GM19351 (cell line): ENCODE results near the gene PARL.
A peak's percentile ranks its signal among the peaks of the same experiment; 100 is the strongest.

Source experiments
- ATAC-seq: cut with Tn5 transposase; IDR thresholded peaks from one replicate; pipeline ENCODE4 v1.9.1; 2021; ENCODE audit warnings: mild to moderate bottlenecking, moderate library complexity; ENCODE audit not compliant: unreplicated experiment

The PARL gene

GRCh38 chr3:183854318-183855035 lies 30.2 kb downstream of the PARL start:
- no peak for ATAC-seq

DNA sequence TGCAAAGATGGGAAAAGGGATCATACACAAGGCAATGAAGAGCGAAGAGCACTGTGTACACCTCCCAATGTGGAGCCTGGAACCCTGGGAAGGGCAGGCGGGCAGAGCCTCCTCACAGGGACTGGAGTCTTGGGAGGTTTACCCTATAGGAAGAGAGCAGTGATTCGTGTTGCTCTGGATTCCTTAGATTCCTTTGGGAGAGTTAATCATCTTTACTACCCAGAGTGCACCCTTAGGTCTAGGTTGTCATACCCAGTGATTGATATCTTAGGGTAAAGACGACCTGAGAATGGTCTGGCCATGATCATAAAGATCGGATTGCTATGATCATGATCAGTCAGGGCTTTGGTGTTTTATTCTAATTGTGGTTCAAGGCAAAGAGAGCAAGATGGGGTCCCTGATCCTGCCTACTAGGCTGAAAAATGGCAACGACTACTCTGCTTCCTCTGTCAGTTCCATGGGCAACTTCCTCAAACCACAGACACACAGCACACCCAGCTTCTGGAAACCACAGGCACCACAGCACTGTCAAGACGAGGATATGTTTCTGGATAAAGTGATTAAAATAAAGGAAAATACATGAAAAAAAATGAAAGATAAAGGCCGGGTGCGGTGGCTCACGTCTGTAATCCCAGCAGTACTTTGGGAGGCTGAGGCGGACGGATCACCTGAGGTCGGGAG lies 38.9 kb downstream of the PARL start:
- no peak for ATAC-seq

DNA sequence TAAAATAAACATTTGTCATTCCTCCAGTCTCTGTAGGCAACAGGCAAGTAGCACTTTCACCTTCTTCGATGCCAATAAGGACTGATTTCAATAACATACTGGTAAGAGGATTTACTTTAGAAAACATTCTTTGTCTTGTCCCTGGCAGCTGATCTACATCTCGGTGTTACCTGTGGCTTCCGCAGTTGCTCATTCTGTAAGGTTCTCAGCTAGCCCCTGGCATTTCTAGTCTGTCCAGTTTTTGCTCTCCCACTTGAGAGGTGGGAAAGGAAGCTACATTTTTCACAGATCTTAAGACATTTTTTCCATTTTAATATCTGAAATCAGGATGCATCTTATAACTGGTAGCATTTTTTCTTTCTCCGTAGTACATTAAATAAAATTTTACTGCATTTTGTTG lies 39.6 kb downstream of the PARL start:
- ATAC-seq: no peak

DNA sequence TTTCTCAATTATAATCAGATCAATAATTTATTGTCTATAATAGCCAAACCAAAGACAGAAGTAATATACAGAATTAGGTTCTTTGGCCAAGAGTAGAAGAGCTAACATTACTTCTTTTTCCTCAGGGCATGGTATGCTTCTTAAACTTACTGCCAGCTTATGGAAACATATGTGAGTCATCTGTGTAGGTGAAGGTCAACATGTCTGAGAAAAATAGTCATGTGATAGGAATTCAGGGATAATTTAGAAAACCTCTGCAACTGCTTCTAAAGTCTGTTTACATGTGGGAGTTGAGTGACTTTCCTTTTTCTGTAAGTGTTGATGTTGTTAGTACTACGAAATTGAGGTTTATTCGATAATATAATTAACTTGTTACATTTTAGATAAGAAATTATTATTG lies 40.1 kb downstream of the PARL start:
- ATAC-seq: no peak

GRCh38 chr3:183839751-183840150 lies 44.9 kb downstream of the PARL start:
- no peak for ATAC-seq

- ATAC-seq: no peak
Observed at GRCh38 chr3:183837894-183838293, 46.8 kb downstream of the PARL start.

- ATAC-seq: no peak
Observed at GRCh38 chr3:183837390-183837789, 47.3 kb downstream of the PARL start.

DNA sequence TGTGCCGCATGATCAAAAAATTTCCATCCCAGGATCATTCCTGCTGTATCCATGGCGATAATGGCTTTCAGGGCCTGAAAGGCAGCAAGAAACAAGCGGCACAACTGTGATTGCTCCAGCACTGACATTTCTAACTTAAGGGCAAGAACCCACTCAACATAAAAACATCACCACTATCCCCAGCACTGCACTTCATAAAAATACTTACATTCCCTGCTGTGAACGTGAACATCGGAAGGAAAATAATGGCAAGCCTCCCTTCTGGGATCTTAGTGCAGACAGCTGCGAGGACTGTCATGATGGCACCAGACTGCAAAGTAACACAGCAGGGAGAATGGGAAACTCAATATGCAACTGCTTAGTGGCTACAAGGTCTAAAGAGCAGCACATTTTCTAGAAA lies 51.2 kb downstream of the PARL start:
- ATAC-seq: no peak

DNA sequence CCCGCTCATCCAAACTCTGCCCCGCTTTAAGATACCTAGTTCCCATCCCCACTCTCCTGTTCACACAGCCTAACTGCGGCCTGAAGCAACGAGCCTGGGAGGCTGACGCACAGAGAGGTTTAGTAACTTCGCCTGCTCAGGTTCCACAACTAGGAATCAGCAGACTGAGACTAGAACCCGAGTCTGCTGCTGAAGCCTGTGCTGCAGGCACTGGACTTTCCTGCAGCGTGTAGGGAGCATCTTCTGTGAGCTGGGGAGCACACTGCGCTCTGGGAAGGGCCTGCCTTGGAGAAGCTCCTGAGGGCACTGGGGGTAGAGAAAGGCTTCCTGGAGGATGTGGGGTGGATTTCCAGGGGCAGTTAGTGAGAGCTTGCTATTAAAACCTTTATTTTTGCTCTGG lies 54.5 kb downstream of the PARL start:
- no peak for ATAC-seq

DNA sequence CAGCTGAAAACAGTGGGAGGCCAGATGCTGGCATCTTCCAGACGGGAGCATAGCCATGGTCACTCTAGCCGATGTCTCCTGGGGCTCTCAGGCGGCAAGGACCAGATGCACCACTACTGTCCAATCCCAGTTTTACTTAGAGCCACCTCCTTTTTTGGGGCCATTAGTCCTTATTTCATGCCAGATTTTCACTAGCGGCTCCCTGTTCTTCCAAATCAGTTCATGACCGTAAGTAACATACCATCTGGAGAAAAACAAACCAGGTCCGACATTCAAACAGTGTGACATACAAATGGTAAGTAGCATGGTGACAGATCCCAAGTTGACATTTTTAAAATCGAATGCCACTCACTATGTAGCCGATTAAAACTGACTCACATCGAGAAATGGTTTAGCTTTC lies 55.2 kb downstream of the PARL start:
- no peak for ATAC-seq

- no peak for ATAC-seq
Observed at GRCh38 chr3:183828538-183828870, 56.2 kb downstream of the PARL start.

- ATAC-seq: no peak
Observed at GRCh38 chr3:183827809-183828537, 56.7 kb downstream of the PARL start.

DNA sequence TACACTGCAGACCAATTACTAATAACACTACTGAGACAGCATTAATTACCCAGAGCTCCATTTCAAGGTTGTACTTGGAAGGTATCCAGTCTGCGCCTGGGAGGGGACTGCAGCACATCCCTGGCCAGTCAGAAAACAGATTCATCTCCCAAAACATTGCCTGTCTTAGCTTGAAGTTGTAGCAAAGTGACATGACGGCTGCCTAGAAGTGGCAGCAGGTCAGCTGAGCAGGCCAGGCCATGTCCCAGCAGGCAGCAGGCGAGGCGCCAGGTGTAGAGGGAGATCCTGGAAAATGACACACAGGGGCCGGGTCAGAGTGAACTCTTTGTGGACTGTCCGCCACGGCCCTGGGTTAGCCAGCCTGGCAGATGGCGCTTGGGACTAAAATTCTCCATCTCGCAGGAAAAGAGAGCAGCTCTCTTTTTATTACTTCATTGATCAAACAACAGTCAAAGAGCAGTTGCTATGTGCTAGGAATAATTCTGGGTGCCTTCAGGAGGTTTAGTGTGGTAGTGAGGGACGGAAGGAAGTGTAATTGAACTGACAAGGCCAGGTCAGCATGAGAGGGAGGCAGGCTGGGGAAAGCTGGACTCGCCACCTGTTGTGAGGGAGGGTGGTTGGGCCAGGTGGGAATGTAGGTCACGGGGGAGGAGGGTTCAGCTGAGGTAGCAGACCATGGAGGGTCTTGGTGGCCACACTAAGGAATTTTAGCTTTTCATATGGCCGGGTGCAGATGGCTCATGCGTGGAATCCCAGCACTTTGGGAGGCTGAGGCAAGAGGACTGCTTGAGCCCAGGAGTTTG lies 58.0 kb downstream of the PARL start:
- no peak for ATAC-seq

DNA sequence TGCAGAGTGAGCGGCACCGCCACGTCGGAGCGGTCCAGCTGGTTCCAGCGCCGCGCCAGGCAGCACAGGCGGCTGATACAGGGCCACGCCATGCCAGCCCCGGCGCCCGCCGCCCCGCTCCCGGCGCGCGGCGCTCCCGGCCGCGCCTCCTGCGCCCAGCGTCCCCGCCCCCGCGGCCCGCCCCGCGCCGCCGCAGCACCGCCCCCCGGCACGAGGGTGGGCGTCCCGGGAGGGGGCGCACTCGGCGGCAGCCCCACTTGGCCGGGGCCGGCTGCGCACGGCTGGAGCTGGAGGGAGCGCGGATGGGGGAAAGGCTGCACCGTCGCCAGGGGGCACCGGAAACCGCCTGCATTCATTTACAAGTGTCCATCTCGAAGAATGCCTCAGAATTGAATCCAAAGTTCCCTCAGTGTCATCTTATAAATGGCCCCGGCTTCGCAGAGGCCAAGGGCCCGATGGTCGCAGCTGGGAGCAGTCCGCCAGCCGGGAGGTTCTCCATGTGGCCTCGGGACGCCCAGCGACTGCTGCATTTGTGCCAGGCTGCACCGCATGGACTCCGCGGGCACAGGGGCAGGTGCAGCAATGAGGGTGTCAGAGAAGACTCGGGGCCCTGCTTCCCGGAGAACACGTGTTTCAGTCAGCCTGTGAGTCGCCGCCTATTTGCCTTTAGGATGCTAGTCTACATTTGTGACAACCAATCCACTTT lies 59.1 kb downstream of the PARL start, which contains the start of gene MAP6D1:
Gene MAP6D1, minus strand, starts transcription at position 122 of the 706 bp plus-strand sequence. Its CDS starts 30 bp downstream, at position 92.
- ATAC-seq: peak; percentile 45

- peak; percentile 33 for ATAC-seq
Observed at GRCh38 chr3:183824761-183825455, 59.8 kb downstream of the PARL start.

GRCh38 chr3:183823963-183824362 lies 60.7 kb downstream of the PARL start:
- ATAC-seq: no peak

GRCh38 chr3:183822631-183823030 lies 62.0 kb downstream of the PARL start:
- ATAC-seq: no peak

GRCh38 chr3:183819831-183820230 lies 64.8 kb downstream of the PARL start:
- ATAC-seq: no peak

DNA sequence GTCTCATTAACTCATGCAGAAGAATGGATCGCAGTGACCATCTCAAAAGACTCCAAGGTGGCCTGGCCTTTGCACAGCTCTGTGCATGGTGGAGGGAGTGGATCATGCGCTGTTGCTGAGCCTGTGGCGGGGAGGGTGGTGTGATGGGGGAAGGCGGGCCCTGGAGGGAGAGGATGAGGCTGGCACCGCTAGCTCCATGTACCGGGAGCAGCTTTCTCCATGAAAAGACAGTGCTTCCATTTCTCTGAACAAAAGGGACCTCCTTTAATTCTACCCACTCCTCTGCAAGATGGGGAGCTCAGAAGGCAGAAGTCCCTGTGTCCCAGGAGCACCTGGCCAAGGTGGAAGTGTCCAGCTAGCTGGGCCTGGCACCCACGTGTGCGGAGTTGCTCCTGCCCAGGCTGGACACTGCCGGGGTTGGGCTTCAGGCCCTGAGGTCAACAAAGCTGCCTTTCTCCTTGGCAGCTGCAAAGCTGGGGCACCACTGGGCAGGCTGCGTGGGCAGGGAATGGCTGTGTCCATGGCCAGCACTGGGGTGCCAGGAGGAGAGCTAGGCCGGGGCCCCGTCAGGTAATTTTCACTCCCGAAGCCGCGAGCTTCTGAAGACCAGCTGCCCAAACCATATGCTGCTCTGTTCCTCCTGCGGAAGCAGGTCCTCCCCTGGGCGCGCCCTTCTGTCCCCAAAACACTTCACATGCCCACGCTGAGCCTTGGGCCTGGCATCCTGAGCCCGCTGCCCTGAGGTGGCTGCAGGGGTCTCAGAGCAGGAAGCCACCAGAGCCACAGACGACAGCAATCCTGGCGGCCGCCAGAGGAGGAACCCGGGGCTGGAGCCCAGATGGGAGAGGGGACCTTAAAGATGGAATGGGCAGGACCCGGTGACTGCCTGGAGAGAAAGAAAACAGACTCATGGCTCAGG lies 65.7 kb downstream of the PARL start:
- no peak for ATAC-seq
